A549 (cell line): ENCODE data around the gene WDR70. TPM values are rescaled to one million over a fixed set of nuclear protein-coding genes. Genes with fewer than 3 reads are reported as not detected.
A peak's percentile ranks its signal among the peaks of the same experiment; 100 is the strongest.
"Not testable (repeated sequence)": the region's sequence is repeated elsewhere in the genome, so short reads cannot be mapped to it uniquely, and the experiment has no call there.

Experiments used
- ATAC-seq, 2 experiments: fragments of 200-7000 bp in 1 of 2; fragments of >200 bp in 1 of 2; cut with Nextera tagmentation in 1 of 2; cut with Tn5 transposase in 1 of 2; 3 replicates each; pipeline versions ENCODE4 v1.8.0 to v1.9.1; 2018 to 2020; ENCODE audit warnings: mild to moderate bottlenecking in 1 of 2, moderate library complexity in 1 of 2
- CTCF ChIA-PET: fragments of 300-600 bp; sonication (Branson Sonifier 250); formaldehyde crosslinking; extraction: SDS; loops from one replicate; lab custom pipeline; 2021; ENCODE audit warnings: antibody characterized with exemption, inconsistent platforms; lab: Yijun Ruan, JAX
- POLR2A ChIA-PET: fragments of 350-600 bp; formaldehyde crosslinking; extraction: SDS; loops from one replicate; lab custom pipeline; 2021; ENCODE audit warnings: antibody characterized with exemption, inconsistent platforms; lab: Yijun Ruan, JAX
- DNase-seq, 2 experiments: peaks; one replicate each; pipeline versions ENCODE4 v3.0.0 to v3.0.0-alpha.2; 2011 to 2016; ENCODE audit warnings: low read depth in 1 of 2, low spot score in 1 of 2
- FAIRE-seq: peaks from 2 replicates; lab custom pipeline; 2011; peaks lifted over from hg19 to GRCh38; lab: Jason Lieb, UNC
- H3K27ac ChIP-seq, 2 experiments: fragments of >200 bp; sonication (Bioruptor Twin); formaldehyde crosslinking; 3 replicates each; pipeline ENCODE4 v1.5.1; 2016 to 2017
- H3K4me1 ChIP-seq: fragments of >200 bp; sonication (Bioruptor Twin); formaldehyde crosslinking; 3 replicates; pipeline ENCODE4 v1.6.1; 2016
- H3K4me2 ChIP-seq: fragments of >200 bp; sonication (Bioruptor Twin); formaldehyde crosslinking; 3 replicates; pipeline ENCODE4 v1.6.1; 2016
- H3K4me3 ChIP-seq: fragments of >200 bp; sonication (Bioruptor Twin); formaldehyde crosslinking; 3 replicates; pipeline ENCODE4 v1.5.1; 2016
- H3K9me3 ChIP-seq: fragments of >200 bp; sonication (Bioruptor Twin); formaldehyde crosslinking; 3 replicates; pipeline ENCODE4 v1.6.1; 2016
- CEBPB ChIP-seq, 2 experiments: fragments of >200 bp in 1 of 2; sonication (Bioruptor Twin) in 1 of 2; formaldehyde crosslinking in 1 of 2; IDR thresholded peaks; 2 replicates each; pipeline ENCODE4 v1.6.1; 2012 to 2016
- EP300 ChIP-seq, 2 experiments: fragments of >200 bp; sonication (Bioruptor Twin); formaldehyde crosslinking; IDR thresholded peaks; 2 replicates in 1 of 2; 3 replicates in 1 of 2; pipeline ENCODE4 v1.6.1; 2016 to 2017
- ESRRA ChIP-seq: fragments of 150-350 bp; IDR thresholded peaks from 2 replicates; pipeline ENCODE4 v1.6.1; 2014; ENCODE audit warnings: mild to moderate bottlenecking, low read length, borderline replicate concordance
- GATA3 ChIP-seq: IDR thresholded peaks from 2 replicates; pipeline ENCODE4 v1.6.1; 2012; ENCODE audit warnings: borderline replicate concordance
- JUNB ChIP-seq: fragments of >200 bp; sonication (Bioruptor Twin); formaldehyde crosslinking; IDR thresholded peaks from 2 replicates; pipeline ENCODE4 v1.6.1; 2016
- MAFK ChIP-seq: fragments of 450-650 bp; IDR thresholded peaks from 2 replicates; pipeline ENCODE4 v1.6.1; 2014; ENCODE audit not compliant: partially characterized antibody
- NFE2L2 ChIP-seq: fragments of 150-350 bp; conservative IDR thresholded peaks from 2 replicates; pipeline ENCODE4 v1.6.1; 2014; ENCODE audit warnings: low read length
- TFCP2L1 ChIP-seq: fragments of 250-450 bp; sonication (Bioruptor Pico); IDR thresholded peaks from 2 replicates; pipeline ENCODE4 v1.5.0; 2021; ENCODE audit warnings: mild to moderate bottlenecking
- TP53 ChIP-seq: fragments of 250-450 bp; sonication (Bioruptor Pico); IDR thresholded peaks from 2 replicates; pipeline ENCODE4 v1.5.0; 2021; ENCODE audit warnings: mild to moderate bottlenecking, moderate library complexity
- ZNF302 ChIP-seq: fragments of 250-450 bp; sonication (Bioruptor Pico); IDR thresholded peaks from 2 replicates; pipeline ENCODE4 v1.9.0; 2021; ENCODE audit warnings: inconsistent platforms, mild to moderate bottlenecking, moderate library complexity
- ZSCAN20 ChIP-seq: fragments of 250-450 bp; sonication (Bioruptor Pico); IDR thresholded peaks from 2 replicates; pipeline ENCODE4 v1.8.0; 2022; ENCODE audit warnings: mild to moderate bottlenecking, moderate library complexity
- WGBS: methylation state at CpG from one replicate; pipeline ENCODE4 v1.1.6; 2017; ENCODE audit errors: missing lambda C conversion rate; 5-methylcytosine and 5-hydroxymethylcytosine counted together
- polyA plus RNA-seq, 4 experiments: library from polyadenylated mRNA; depleted of rRNA in 3 of 4; stranded (reverse); fragments of >200 nt; fragmentation: RNase III in 1 of 4; extraction: RNeasy Plus Mini Kit Qiagen cat#74134 plus additional on column Dnase treatment in 1 of 4; gene quantifications; 2 replicates in 3 of 4; 3 replicates in 1 of 4; pipeline ENCODE4 v1.2.3, GENCODE V29; 2011 to 2017
- TF ChIP-seq, protein P1 (sequence below): fragments of 450-650 bp; IDR thresholded peaks from 2 replicates; pipeline ENCODE4 v1.6.1; 2014; ENCODE audit warnings: antibody characterized with exemption
- TF ChIP-seq, protein P2 (sequence below): fragments of >200 bp; sonication (Bioruptor Twin); formaldehyde crosslinking; IDR thresholded peaks from 3 replicates; pipeline ENCODE4 v1.6.1; 2016
- TF ChIP-seq, protein P3 (sequence below): IDR thresholded peaks from 2 replicates; pipeline ENCODE4 v1.6.1; 2012

The WDR70 gene
- polyA plus RNA-seq, 2 of the 4 experiments (the other 2 are of a cell fraction) = 13.8 to 28.8 TPM

DNA sequence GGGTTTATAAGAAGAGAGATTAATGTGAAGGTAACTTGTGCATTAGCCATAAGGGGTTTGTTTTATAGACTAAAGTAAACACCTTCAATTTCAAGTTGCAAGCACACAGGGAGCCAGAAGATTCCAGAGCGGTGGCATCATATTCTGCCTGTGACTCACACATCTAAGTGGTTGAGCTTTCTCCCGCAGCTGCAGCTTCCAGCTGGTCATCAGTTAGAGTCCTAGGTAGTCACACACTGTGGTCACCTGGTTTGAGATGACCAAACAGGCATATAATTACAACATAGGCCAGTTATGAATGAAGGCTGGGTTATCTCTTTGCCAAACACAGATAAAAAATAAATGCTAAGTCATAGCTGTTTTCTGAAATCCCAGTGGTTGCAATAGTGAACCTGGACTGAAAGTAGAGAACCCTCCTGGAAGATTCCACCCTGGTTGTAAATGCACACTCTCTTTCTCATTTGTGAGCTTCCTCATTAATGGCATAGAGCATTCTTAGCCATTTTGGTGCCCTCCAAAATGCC, 289.5 kb downstream of the WDR70 start (continued):
- TF ChIP-seq, protein P1, sequence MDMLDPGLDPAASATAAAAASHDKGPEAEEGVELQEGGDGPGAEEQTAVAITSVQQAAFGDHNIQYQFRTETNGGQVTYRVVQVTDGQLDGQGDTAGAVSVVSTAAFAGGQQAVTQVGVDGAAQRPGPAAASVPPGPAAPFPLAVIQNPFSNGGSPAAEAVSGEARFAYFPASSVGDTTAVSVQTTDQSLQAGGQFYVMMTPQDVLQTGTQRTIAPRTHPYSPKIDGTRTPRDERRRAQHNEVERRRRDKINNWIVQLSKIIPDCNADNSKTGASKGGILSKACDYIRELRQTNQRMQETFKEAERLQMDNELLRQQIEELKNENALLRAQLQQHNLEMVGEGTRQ = peak; percentile 50
- TF ChIP-seq EP300 (IDR thresholded peaks at IDR 0.05) (peak; percentile 70 to 80; a peak in 3 of 5 replicates), CEBPB (IDR thresholded peaks at IDR 0.05) (peak; percentile 70 to 84; a peak in 2 of 4 replicates), GATA3 (peak; percentile 78; the same call in 1 of the 2 replicates), JUNB (peak; percentile 97), ESRRA (no peak)
- TF ChIP-seq, protein P2, sequence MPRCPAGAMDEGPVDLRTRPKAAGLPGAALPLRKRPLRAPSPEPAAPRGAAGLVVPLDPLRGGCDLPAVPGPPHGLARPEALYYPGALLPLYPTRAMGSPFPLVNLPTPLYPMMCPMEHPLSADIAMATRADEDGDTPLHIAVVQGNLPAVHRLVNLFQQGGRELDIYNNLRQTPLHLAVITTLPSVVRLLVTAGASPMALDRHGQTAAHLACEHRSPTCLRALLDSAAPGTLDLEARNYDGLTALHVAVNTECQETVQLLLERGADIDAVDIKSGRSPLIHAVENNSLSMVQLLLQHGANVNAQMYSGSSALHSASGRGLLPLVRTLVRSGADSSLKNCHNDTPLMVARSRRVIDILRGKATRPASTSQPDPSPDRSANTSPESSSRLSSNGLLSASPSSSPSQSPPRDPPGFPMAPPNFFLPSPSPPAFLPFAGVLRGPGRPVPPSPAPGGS = peak; percentile 70; the same call in 1 of the 3 replicates
- TF ChIP-seq, protein P3, sequence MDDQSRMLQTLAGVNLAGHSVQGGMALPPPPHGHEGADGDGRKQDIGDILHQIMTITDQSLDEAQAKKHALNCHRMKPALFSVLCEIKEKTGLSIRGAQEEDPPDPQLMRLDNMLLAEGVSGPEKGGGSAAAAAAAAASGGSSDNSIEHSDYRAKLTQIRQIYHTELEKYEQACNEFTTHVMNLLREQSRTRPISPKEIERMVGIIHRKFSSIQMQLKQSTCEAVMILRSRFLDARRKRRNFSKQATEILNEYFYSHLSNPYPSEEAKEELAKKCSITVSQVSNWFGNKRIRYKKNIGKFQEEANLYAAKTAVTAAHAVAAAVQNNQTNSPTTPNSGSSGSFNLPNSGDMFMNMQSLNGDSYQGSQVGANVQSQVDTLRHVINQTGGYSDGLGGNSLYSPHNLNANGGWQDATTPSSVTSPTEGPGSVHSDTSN = peak; percentile 56; the same call in 1 of the 2 replicates
- TF ChIP-seq, all 56 proteins: peak for 14

DNA sequence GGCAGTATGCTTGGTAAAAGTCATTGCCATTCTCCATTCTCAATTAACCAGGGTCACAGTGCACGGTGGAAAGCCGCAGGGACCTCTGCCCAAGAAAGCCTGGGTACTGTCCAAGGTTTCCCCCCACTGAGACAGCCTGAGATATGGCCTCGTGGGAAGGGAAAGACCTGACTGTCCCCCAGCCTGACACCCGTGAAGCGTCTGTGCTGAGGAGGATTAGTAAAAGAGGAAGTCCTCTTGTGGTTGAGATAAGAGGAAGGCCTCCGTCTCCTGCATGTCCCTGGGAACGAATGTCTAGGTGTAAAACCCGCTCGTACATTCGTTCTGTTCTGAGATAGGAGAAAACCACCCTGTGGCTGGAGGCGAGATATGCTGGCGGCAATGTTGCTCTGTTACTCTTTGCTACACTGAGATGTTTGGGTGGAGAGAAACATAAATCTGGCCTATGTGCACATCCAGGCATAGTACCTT, 293.0 kb downstream of the WDR70 start:
- H3K4me2 ChIP-seq, POLR2A ChIA-PET, H3K4me3 ChIP-seq, H3K9me3 ChIP-seq, DNase-seq, FAIRE-seq, CTCF ChIA-PET, ATAC-seq: not testable (repeated sequence)
- H3K4me1 ChIP-seq = peaks cover 31% of the 10 kb centered on the region
- H3K27ac ChIP-seq = peak overlapping the region in 1 of 2 experiments; percentile 64; a peak in 3 of 6 replicates
- WGBS = 89% methylated on average over 12 of the region's 12 CpGs

DNA sequence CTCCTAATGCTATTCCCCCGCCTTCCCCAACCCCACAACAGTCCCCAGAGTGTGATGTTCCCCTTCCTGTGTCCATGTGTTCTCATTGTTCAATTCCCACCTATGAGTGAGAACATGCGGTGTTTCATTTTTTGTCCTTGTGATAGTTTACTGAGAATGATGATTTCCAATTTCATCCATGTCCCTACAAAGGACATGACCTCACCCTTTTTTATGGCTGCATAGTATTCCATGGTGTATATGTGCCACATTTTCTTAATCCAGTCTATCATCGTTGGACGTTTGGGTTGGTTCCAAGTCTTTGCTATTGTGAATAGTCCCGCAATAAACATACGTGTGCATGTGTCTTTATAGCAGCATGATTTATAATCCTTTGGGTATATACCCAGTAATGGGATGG, 295.2 kb downstream of the WDR70 start:
- ATAC-seq, FAIRE-seq, H3K4me2 ChIP-seq, H3K9me3 ChIP-seq, POLR2A ChIA-PET, DNase-seq, H3K27ac ChIP-seq, H3K4me3 ChIP-seq, CTCF ChIA-PET: not testable (repeated sequence)
- WGBS = 88% methylated on average over 6 of the region's 6 CpGs
- peaks cover 13% of the 10 kb centered on the region for H3K4me1 ChIP-seq

DNA sequence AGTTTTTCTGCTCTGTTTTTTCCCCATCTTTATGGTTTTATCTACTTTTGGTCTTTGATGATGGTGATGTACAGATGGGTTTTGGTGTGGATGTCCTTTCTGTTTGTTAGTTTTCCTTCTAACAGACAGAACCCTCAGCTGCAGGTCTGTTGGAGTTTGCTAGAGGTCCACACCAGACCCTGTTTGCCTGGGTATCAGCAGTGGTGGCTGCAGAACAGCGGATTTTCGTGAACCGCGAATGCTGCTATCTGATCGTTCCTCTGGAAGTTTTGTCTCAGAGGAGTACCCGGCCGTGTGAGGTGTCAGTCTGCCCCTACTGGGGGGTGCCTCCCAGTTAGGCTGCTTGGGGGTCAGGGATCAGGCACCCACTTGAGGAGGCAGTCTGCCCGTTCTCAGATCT, 300.2 kb downstream of the WDR70 start:
- FAIRE-seq, H3K27ac ChIP-seq, POLR2A ChIA-PET, H3K9me3 ChIP-seq, DNase-seq, ATAC-seq, H3K4me2 ChIP-seq, H3K4me3 ChIP-seq, H3K4me1 ChIP-seq: not testable (repeated sequence)
- CTCF ChIA-PET = interaction anchor here (0.6 kb wide), 1 partner anchor 230 kb away, joined by 3 read pairs; no protein-coding TSS in a partner anchor
- WGBS = 87% methylated on average over 8 of the region's 8 CpGs

DNA sequence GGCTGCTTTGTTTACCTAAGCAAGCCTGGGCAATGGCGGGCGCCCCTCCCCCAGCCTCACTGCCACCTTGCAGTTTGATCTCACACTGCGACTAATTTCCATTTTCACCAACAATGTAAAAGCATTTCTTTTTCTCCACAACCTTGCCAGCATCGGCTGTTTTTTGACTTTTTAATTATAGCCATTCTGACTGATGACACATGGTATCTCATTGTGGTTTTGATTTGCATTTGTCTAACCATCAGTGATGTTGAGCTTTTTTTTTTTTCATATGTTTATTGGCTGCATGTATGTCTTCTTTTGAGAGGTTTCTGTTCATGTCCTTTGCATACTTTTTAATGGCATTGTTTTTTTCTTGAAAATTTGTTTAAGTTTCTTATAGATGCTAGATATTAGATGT, 300.8 kb downstream of the WDR70 start:
- CTCF ChIA-PET = interaction anchor here (0.6 kb wide), 1 partner anchor 231 kb away, joined by 3 read pairs; no protein-coding TSS in a partner anchor
- H3K9me3 ChIP-seq, H3K4me1 ChIP-seq, H3K27ac ChIP-seq, H3K4me3 ChIP-seq, POLR2A ChIA-PET, DNase-seq, ATAC-seq, FAIRE-seq: not testable (repeated sequence)
- peak overlapping the region; percentile 28; the same call in 1 of the 3 replicates for H3K4me2 ChIP-seq
- 38% methylated on average over 4 of the region's 4 CpGs for WGBS

DNA sequence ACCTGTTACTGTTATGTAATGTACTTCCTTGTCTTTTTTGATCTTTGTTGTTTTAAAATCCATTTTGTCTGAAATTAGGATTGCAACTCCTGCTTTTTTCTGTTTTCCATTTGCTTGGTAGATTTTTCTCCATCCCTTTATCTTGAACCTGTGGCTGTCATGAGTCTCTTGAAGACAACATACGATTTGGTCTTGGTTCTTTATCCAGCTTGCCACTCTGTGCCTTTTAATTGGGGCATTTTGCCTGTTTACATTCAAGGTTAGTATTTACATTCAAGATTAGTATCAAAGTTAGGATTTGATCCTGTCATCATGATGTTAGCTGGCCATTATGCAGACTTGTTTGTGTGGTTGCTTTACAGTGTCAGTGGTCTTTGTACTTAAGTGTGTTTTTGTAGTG, 304.0 kb downstream of the WDR70 start:
- Histone ChIP-seq H3K4me1 (0 out of 3 replicates have a peak, but pooled peaks cover 4% of the 10 kb centered on the region), H3K9me3 (peaks cover 4% of the 10 kb centered on the region; the same call in 1 of the 3 replicates), H3K4me3 (no peak overlapping the region), H3K4me2 (no peak overlapping the region), H3K27ac (no peak overlapping the region)
- 83% methylated on average over 1 of the region's 1 CpG for WGBS
- POLR2A ChIA-PET = no interaction called here
- ATAC-seq (no peak), DNase-seq (no peak), FAIRE-seq (no peak)
- CTCF ChIA-PET = no interaction called here
- TF ChIP-seq ZSCAN20 (no peak), NFE2L2 (no peak), TFCP2L1 (CRISPR knock-in tag) (no peak), ZNF302 (CRISPR knock-in tag) (no peak), MAFK (no peak), TP53 (CRISPR knock-in tag) (no peak), GATA3 (no peak)
- TF ChIP-seq, all 56 proteins: peak for 0
